Forelimb muscle (tissue), 1 donor: ENCODE data around the gene NLRP5. TPM values are rescaled to one million over a fixed set of nuclear protein-coding genes. Genes with fewer than 3 reads are reported as not detected.
A peak's percentile ranks its signal among the peaks of the same experiment; 100 is the strongest.
"Not testable (repeated sequence)": the region's sequence is repeated elsewhere in the genome, so short reads cannot be mapped to it uniquely, and the experiment has no call there.

Experiments used
- DNase-seq: peaks from one replicate; pipeline ENCODE4 v3.0.0-alpha.2; 2013; ENCODE audit warnings: low read depth
- polyA plus RNA-seq: library from polyadenylated mRNA; unstranded; fragments of 120-200 nt; gene quantifications from one replicate; pipeline ENCODE4 v1.2.1, GENCODE V29; 2013; ENCODE audit not compliant: insufficient read length

Gene NLRP5
- polyA plus RNA-seq: not detected

GRCh38 chr19:55986487-55986886, at the start of gene NLRP5:
Gene NLRP5, plus strand, starts transcription at chr19:55986775.
- no peak for DNase-seq

DNA sequence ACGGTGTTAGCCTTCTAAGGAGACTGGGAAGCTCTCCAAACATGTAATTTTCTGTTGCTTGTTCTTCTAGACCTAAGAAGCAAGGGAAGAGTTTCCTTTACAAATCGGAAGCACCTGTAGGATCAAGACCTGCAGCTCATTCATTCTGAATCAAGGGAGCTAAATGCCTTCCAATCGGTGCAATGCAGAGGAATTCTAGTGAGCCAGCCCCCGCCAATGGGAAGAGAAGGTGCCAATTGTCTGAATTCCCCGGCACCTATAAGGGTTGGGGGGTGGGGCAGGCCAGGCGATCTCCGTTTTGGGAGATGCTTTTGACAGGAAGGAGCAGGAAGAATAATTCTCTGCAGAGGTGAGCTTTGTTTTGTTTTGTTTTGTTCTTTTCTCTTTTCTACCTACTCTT, 47.4 kb upstream of the NLRP5 start:
- DNase-seq: no peak

GRCh38 chr19:55940306-55940705, 46.3 kb upstream of the NLRP5 start:
- DNase-seq: no peak

GRCh38 chr19:55947532-55947931, 39.0 kb upstream of the NLRP5 start, which contains the start of gene NLRP8:
Gene NLRP8, plus strand, starts transcription at chr19:55947832.
- DNase-seq: no peak

- not testable (repeated sequence) for DNase-seq
Observed at GRCh38 chr19:55950566-55950965, 36.0 kb upstream of the NLRP5 start.

DNA sequence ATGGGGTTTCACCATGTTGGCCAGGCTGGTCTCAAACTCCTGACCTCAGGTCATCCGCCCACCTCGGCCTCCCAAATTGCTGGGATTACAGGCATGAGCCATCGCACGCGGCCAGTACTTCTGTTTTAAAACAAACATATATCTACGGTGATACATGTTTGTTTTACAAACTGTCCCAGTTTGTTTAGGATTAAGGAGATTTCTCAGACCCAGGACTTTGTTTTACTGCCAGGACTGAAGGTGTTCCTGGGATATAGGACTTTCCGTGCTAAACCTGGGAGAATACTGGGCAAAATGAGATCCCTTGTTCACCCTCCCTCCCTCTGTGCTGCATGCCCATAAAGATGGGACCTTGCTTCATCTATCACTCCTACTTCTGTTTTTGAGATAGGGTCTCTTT, 30.1 kb upstream of the NLRP5 start:
- DNase-seq: no peak

- DNase-seq: no peak
Observed at GRCh38 chr19:55958356-55958755, 28.2 kb upstream of the NLRP5 start.

GRCh38 chr19:55959996-55960675, 26.4 kb upstream of the NLRP5 start:
- DNase-seq: no peak

DNA sequence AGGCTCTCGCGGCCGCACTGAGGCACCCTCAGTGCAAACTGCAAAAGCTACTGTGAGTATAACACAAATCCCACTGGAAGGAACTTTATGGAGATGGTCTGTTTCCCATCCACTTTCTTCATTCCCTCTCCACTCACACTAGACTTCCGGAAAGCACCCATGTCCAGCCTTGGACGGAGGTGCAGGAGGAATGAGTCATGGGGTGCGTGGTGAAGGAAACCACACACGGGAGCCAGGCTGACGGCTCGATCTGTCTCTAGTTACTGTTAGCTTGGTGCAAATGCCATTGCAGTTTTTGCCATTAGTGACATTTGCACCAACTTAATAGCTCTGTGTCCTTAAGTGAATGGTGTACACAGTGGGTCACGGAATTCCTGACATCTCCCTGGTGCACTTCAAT, 24.4 kb upstream of the NLRP5 start:
- DNase-seq: no peak

DNA sequence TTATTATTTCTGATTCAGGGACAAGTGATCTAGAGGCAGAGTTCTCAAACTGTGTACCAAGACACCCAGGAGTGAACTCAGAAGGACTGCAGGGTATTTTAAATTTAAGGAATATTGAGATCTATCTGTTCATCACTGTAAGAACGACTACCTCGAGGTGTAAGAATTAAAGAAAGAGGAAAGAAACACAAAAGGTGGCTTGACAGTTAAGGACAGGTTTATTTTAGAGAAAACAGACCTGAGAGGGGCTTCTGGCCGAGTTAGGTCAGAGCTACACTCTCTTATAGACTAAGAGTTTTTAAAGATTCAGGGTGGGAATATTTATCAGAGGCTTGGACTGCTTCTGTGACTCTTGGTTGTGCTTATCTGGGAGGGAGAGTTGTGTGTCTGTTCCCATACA, 12.6 kb upstream of the NLRP5 start:
- DNase-seq: no peak

GRCh38 chr19:55980415-55980814, 6.2 kb upstream of the NLRP5 start:
- no peak for DNase-seq

- no peak for DNase-seq
Observed at GRCh38 chr19:55985254-55985653, 1.3 kb upstream of the NLRP5 start.

- no peak for DNase-seq
Observed at GRCh38 chr19:55990831-55991230, 4.3 kb downstream of the NLRP5 start.

GRCh38 chr19:55993492-55993891, 6.9 kb downstream of the NLRP5 start:
- DNase-seq: no peak

GRCh38 chr19:56014765-56015164, 28.2 kb downstream of the NLRP5 start:
- DNase-seq: no peak

DNA sequence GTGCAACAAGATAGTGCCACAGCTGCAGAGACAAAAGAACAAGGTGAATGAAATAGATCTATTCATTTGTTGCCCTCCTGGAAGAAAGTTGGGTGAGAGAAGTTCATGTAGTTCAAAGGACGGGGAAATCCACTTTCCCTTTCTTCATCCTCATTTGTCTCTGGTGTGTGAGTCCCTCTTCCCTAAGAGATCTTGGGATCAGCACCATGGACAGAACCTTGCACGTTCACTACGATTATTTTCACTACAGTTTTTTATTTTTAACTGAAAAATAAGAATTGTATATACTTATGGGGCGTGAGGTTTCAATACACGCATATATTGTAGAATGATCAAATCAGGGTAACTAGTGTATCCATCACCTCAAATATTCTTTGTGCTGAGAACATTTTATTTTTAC, 29.2 kb downstream of the NLRP5 start:
- DNase-seq: no peak

DNA sequence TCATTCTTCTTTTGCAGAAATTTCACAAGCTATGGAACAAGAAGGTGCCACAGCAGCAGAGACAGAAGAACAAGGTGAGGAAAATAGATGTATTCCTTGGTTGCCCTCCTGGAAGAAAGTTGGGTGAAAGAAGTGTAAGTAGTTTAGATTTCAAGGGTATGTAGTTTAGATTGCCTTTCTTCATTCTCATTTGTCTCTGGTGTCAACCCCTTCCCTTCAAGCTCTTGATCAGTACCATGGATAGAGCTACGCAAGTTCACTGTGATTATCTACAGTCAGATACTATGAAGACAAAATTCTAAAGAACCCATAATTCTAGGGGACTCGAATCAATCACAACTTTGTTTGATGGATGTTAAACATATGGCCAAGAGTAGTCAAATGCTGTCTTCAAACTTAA, 32.8 kb downstream of the NLRP5 start:
- DNase-seq: not testable (repeated sequence)

DNA sequence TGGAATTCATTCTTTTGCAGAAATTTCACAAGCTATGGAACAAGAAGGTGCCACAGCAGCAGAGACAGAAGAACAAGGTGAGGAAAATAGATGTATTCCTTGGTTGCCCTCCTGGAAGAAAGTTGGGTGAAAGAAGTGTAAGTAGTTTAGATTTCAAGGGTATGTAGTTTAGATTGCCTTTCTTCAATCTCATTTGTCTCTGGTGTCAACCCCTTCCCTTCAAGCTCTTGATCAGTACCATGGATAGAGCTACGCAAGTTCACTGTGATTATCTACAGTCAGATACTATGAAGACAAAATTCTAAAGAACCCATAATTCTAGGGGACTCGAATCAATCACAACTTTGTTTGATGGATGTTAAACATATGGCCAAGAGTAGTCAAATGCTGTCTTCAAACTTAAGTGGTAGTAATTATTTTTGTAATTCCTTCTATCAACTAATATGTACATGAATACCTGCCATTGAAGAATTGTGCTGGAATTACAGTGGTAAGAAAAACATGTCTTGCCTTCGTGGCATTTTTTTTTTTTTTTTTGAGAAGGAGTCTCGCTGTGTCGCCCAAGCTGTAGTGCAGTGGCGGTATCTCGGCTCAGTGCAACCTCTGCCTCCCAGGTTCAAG, 33.9 kb downstream of the NLRP5 start:
- DNase-seq: not testable (repeated sequence)

GRCh38 chr19:56026769-56027168, 40.2 kb downstream of the NLRP5 start:
- no peak for DNase-seq

GRCh38 chr19:56053596-56053995, 67.0 kb downstream of the NLRP5 start:
- DNase-seq: no peak

DNA sequence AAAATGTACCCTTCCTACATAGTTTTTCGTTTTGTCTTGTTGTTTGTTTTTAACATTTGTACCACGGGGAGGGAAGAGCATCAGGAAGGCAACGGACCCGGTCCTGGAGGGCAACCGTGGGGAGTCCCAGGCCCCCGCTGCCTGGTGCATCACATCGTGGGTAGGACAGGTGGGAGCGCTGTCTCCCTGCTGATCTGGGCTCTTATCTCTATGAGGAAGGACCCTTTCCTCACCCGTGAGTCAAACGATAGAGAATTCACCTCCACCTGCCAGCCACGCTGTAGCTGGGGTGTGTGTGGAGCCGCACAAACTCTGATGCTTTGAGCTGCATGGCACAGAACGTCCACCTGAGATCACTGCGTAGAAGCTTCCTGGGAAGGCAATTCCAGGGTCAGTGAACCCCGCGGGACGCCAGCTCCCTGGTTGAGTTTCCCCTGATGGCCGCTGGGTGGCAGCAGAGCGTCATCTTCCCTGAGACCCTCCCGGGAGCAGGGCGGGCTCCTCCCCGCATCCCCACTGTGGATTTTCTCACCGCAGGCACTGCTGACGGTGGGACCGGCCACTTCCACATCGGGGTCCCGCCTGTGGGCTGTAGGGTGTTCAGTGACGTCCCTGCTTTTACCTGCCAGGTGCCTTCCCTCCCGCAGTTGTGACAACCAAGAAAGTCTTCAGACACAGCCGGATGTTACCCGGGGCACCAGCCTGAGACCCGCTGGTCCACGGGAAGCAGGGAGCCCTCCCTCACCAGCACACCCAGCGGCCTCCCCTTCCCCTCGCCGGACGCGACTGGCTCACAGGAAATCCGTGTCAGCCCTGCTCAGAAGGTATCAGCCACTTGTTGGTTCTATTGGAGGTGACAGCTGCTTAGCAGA, 79.8 kb downstream of the NLRP5 start:
- DNase-seq: peak; percentile 13

GRCh38 chr19:56069642-56070041, 83.1 kb downstream of the NLRP5 start:
- DNase-seq: no peak

DNA sequence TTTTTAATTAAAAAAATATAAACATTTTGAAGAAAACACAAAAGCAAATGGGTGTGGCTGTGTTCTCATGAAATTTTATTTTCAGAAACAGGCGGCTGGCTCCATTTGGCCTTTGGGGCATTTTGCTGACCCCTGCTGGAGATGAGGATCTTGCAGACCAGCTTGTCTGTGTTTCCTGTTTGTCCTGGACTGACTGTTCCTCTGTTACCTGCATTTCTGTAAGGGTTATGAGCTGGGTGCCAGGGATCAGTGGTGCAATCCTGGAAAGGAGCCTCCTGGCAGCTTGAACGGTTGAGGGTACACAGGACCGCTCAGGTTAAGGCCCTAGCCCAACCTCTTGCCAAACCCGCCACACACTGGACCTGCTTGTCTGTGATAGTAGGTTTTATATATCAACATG, 84.6 kb downstream of the NLRP5 start:
- DNase-seq: no peak
